ENCODE results near the gene RASAL2.
"Not testable (repeated sequence)": the region's sequence is repeated elsewhere in the genome, so short reads cannot be mapped to it uniquely, and the experiment has no call there.

Gene RASAL2

GRCh38 chr1:178500091-178500770 is 406.3 kb downstream of the RASAL2 start:
- DNase-seq = no peak

- DNase-seq = no peak
Observed at GRCh38 chr1:178500936-178501554, 407.1 kb downstream of the RASAL2 start.

- DNase-seq = peak; percentile 19
Observed at GRCh38 chr1:178501705-178502329, 407.9 kb downstream of the RASAL2 start.

- DNase-seq = no peak
Observed at GRCh38 chr1:178502330-178502714, 408.4 kb downstream of the RASAL2 start.

GRCh38 chr1:178502856-178503255 is 409.0 kb downstream of the RASAL2 start:
- no peak for DNase-seq

GRCh38 chr1:178503316-178503715 is 409.4 kb downstream of the RASAL2 start:
- DNase-seq = not testable (repeated sequence)

GRCh38 chr1:178503849-178504248 is 409.9 kb downstream of the RASAL2 start:
- DNase-seq = no peak

- DNase-seq = no peak
Observed at GRCh38 chr1:178504286-178504685, 410.4 kb downstream of the RASAL2 start.

- DNase-seq = no peak
Observed at GRCh38 chr1:178506177-178506576, 412.3 kb downstream of the RASAL2 start.

- no peak for DNase-seq
Observed at GRCh38 chr1:178506669-178507068, 412.8 kb downstream of the RASAL2 start.

- no peak for DNase-seq
Observed at GRCh38 chr1:178509414-178510007, 415.6 kb downstream of the RASAL2 start.

GRCh38 chr1:178510155-178510554 is 416.3 kb downstream of the RASAL2 start:
- DNase-seq = no peak

- no peak for DNase-seq
Observed at GRCh38 chr1:178512566-178513277, 418.8 kb downstream of the RASAL2 start, which contains the start of gene TEX35. TSS of gene TEX35 (plus strand) at chr1:178513109. CDS start at chr1:178513189, 80 bp downstream.

- DNase-seq = no peak
Observed at GRCh38 chr1:178513278-178513983, 419.5 kb downstream of the RASAL2 start.

- DNase-seq = no peak
Observed at GRCh38 chr1:178516110-178516509, 422.2 kb downstream of the RASAL2 start.

GRCh38 chr1:178518894-178519293 is 425.0 kb downstream of the RASAL2 start:
- no peak for DNase-seq

- no peak for DNase-seq
Observed at GRCh38 chr1:178520803-178521202, 426.9 kb downstream of the RASAL2 start.

GRCh38 chr1:178521241-178521640 is 427.3 kb downstream of the RASAL2 start:
- no peak for DNase-seq

- DNase-seq = no peak
Observed at GRCh38 chr1:178527117-178527516, 433.2 kb downstream of the RASAL2 start.

GRCh38 chr1:178528228-178528952 is 434.5 kb downstream of the RASAL2 start:
- DNase-seq = no peak

- DNase-seq = no peak
Observed at GRCh38 chr1:178528953-178529335, 435.0 kb downstream of the RASAL2 start.

Measured in NK-92 treated with Interleukin-12 subunit alpha and Interleukin-12 subunit beta, amount 100 ng/mL, for 24 hours (cell line).